Muscle of arm (tissue), 12 donors: ENCODE measurements around the gene FCHO2. TPM values are rescaled to one million over a fixed set of nuclear protein-coding genes. Genes with fewer than 3 reads are reported as not detected.

Experiments used
- DNase-seq: peaks from one replicate; pipeline ENCODE4 v3.0.0-alpha.2; 2013
- polyA plus RNA-seq, 12 donors: library from polyadenylated mRNA; unstranded; fragments of 120-200 nt; gene quantifications; one replicate each; pipeline ENCODE4 v1.2.1, GENCODE V29; 2013; ENCODE audit not compliant: insufficient read length in 12 of 12

FCHO2 gene
- polyA plus RNA-seq, 12 donors, result 15.3 to 28.6 (median 22.1) TPM; not detected in 1

GRCh38 chr5:73135021-73135420 is 179.2 kb downstream of the FCHO2 start:
- no peak for DNase-seq

- DNase-seq, result no peak
Observed at GRCh38 chr5:73135429-73136054, 179.7 kb downstream of the FCHO2 start.

- no peak for DNase-seq
Observed at GRCh38 chr5:73136055-73136562, 180.3 kb downstream of the FCHO2 start.

- no peak for DNase-seq
Observed at GRCh38 chr5:73137563-73138530, 182.0 kb downstream of the FCHO2 start.

- no peak for DNase-seq
Observed at GRCh38 chr5:73139485-73139884, 183.6 kb downstream of the FCHO2 start.

Other genes with a start within 250 kb of the FCHO2 start
- gene TNPO1, start 139.4 kb upstream of the FCHO2 start, polyA plus RNA-seq, result 100 to 1,000 TPM in 2 of 12 donors, 10 to 100 TPM in 9, not detected in 1; 73.8 to 106 (median 87.7) TPM
- gene TMEM171, start 164.5 kb downstream of the FCHO2 start, polyA plus RNA-seq, result 1 to 10 TPM in 4 of 12 donors, under 1 TPM in 6, not detected in 2; 0.15 to 6.9 (median 0.81) TPM
- gene TMEM174, start 217.2 kb downstream of the FCHO2 start, polyA plus RNA-seq, result not detected